Left ventricle myocardium inferior (tissue), 1 donor: ENCODE data around the gene PLCB1. TPM values are rescaled to one million over a fixed set of nuclear protein-coding genes. Genes with fewer than 3 reads are reported as not detected.
"Not testable (repeated sequence)": the region's sequence is repeated elsewhere in the genome, so short reads cannot be mapped to it uniquely, and the experiment has no call there.

Experiments
- DNase-seq: peaks from one replicate; pipeline ENCODE4 v3.0.0-alpha.2; 2020
- H3K27ac ChIP-seq: fragments of 200-600 bp; replicated peaks from 2 replicates; pipeline ENCODE4 v1.8.0; 2021
- H3K27me3 ChIP-seq: fragments of 200-600 bp; 2 replicates; pipeline ENCODE4 v1.8.0; 2021; ENCODE audit warnings: low read depth
- H3K36me3 ChIP-seq: fragments of 200-600 bp; 2 replicates; pipeline ENCODE4 v1.8.0; 2021
- H3K4me1 ChIP-seq: fragments of 200-600 bp; 2 replicates; pipeline ENCODE4 v1.8.0; 2021
- H3K4me3 ChIP-seq: fragments of 200-600 bp; 2 replicates; pipeline ENCODE4 v1.8.0; 2021; ENCODE audit warnings: mild to moderate bottlenecking, moderate library complexity
- H3K9me3 ChIP-seq: fragments of 200-600 bp; replicated peaks from 2 replicates; pipeline ENCODE4 v1.8.0; 2021
- CTCF ChIP-seq: fragments of 200-600 bp; IDR thresholded peaks from 2 replicates; pipeline ENCODE4 v1.8.0; 2021; ENCODE audit warnings: antibody characterized with exemption, mild to moderate bottlenecking, borderline replicate concordance
- intact Hi-C: fragments of 100-400 bp; cut with micrococcal nuclease; formaldehyde crosslinking; loops from one replicate; pipeline ENCODE4 v1.11.0; 2022
- total RNA-seq: library from RNA; stranded (reverse); fragmentation: NEBNext Ultra II Directional; extraction: Animal tissue kit (Norgen Biotek cat#: 25700); gene quantifications from one replicate; pipeline ENCODE4 v1.2.1, GENCODE V29; 2021
- donor health status: DM: no; HTN: yes; CAD: no; lungs with severe emphysema.

PLCB1 gene
- total RNA-seq, 1 donor from 2014 or later = 6.0 TPM

DNA sequence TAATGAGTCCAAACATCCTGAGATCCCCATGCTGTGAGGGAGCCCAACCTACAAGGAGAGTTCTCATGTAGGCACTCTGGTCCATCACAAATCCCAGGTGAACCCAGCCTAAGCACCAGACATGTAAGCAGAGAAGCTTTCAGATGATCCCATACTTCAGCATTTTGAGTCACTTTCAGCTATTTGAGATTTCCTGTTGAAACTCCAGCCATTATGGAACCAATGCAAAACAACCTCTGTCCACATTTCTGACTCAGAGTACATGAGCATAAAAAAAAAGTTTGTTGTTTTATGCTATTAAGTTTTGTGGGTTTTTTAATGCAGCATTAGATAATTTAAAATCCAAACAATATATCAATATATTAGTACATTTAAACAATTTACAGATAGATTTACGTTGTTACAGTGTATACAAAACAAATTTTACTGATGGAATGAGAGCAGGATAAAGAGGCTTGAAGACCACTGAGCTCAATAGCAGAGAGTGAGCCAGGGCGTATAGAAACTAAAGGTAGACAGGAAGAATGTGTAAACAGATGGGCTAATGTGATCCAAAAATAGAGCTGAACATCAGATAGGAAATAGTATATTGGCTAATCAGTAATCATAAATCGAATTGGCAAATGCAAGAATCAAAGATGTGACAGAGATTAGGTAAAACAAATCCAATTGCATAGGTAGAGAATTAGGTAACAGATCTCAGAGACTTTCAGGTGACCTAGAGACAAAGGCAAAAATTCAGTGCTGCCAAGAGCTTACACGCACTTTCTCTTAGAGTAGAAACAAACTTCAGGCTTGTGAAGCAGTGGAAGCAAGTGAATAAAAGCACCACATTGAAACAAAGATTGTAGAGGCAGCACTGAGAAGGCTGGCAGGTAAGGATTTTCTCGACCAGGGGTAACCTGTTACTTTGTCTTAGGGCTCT lies 36.2 kb upstream of the PLCB1 start:
- intact Hi-C loops = no loop called here
- no peak for DNase-seq
- no peaks in the 10 kb centered on the region for H3K9me3 ChIP-seq
- H3K27ac ChIP-seq = no peak overlapping the region
- no peak overlapping the region for H3K4me3 ChIP-seq
- peaks cover 17% of the 10 kb centered on the region for H3K4me1 ChIP-seq
- no peaks in the 10 kb centered on the region for H3K27me3 ChIP-seq
- TF ChIP-seq CTCF = no peak
- H3K36me3 ChIP-seq = no peaks in the 10 kb centered on the region

- no peak overlapping the region for H3K4me3 ChIP-seq
- intact Hi-C loops = no loop called here
- no peaks in the 10 kb centered on the region for H3K9me3 ChIP-seq
- H3K27me3 ChIP-seq = no peaks in the 10 kb centered on the region
- peaks cover 17% of the 10 kb centered on the region for H3K4me1 ChIP-seq
- no peak for DNase-seq
- TF ChIP-seq CTCF = no peak
- no peaks in the 10 kb centered on the region for H3K36me3 ChIP-seq
- no peak overlapping the region for H3K27ac ChIP-seq
Observed at GRCh38 chr20:8097307-8097706, 34.8 kb upstream of the PLCB1 start.

- no peaks in the 10 kb centered on the region for H3K27me3 ChIP-seq
- no peak overlapping the region for H3K27ac ChIP-seq
- no peak overlapping the region for H3K4me3 ChIP-seq
- intact Hi-C loops = no loop called here
- H3K9me3 ChIP-seq = peaks cover 42% of the 10 kb centered on the region
- TF ChIP-seq CTCF = no peak
- no peaks in the 10 kb centered on the region for H3K4me1 ChIP-seq
- no peaks in the 10 kb centered on the region for H3K36me3 ChIP-seq
- no peak for DNase-seq
Observed at GRCh38 chr20:8104252-8104651, 27.8 kb upstream of the PLCB1 start.

DNA sequence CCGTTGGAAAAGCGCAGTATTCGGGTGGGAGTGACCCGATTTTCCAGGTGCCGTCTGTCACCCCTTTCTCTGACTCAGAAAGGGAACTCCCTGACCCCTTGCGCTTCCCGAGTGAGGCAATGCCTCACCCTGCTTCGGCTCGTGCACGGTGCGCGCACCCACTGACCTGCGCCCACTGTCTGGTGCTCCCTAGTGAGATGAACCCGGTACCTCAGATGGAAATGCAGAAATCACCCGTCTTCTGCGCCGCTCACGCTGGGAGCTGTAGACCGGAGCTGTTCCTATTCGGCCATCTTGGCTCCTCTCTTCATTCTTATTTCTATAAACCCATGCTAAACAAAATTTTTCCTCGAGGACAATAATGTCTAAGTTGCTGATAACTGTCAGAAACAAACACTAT lies 17.5 kb upstream of the PLCB1 start:
- DNase-seq, H3K36me3 ChIP-seq, H3K27ac ChIP-seq, intact Hi-C loops, H3K4me1 ChIP-seq, H3K27me3 ChIP-seq, H3K4me3 ChIP-seq, H3K9me3 ChIP-seq: not testable (repeated sequence)

GRCh38 chr20:8115436-8115835 lies 16.6 kb upstream of the PLCB1 start:
- H3K27ac ChIP-seq = peak overlapping the region; percentile 34
- H3K9me3 ChIP-seq = no peaks in the 10 kb centered on the region
- H3K27me3 ChIP-seq = no peaks in the 10 kb centered on the region
- H3K4me1 ChIP-seq = peaks cover 10% of the 10 kb centered on the region
- intact Hi-C loops = no loop called here
- no peak overlapping the region for H3K4me3 ChIP-seq
- no peak for TF ChIP-seq CTCF
- no peaks in the 10 kb centered on the region for H3K36me3 ChIP-seq
- DNase-seq = no peak

GRCh38 chr20:8116067-8116811 lies 15.8 kb upstream of the PLCB1 start:
- no peak for TF ChIP-seq CTCF
- Histone ChIP-seq H3K4me3 (no peak overlapping the region), H3K27ac (peak overlapping the region; percentile 34), H3K4me1 (peaks cover 10% of the 10 kb centered on the region), H3K27me3 (no peaks in the 10 kb centered on the region), H3K9me3 (no peaks in the 10 kb centered on the region), H3K36me3 (no peaks in the 10 kb centered on the region)
- no peak for DNase-seq
- intact Hi-C loops = no loop called here
